HCT116 (cell line): ENCODE measurements around the gene KCND3.

Source experiments
- CEBPB ChIP-seq: IDR thresholded peaks from 2 replicates; pipeline ENCODE4 v1.6.1; 2012; ENCODE audit warnings: low read depth
- CTCF ChIP-seq, 3 experiments: fragments of 200-600 bp in 1 of 3; sonication (generic) in 1 of 3; IDR thresholded peaks in 2 of 3; conservative IDR thresholded peaks in 1 of 3; 2 replicates each; pipeline ENCODE4 v1.5.1; 2012 to 2017; ENCODE audit warnings: low read depth in 2 of 3, low read length in 2 of 3, antibody characterized with exemption in 1 of 3, borderline replicate concordance in 1 of 3, control low read depth in 1 of 3, mild to moderate bottlenecking in 1 of 3, mixed read lengths in 1 of 3, mixed run types in 1 of 3, moderate library complexity in 1 of 3; ENCODE audit not compliant: insufficient read depth in 1 of 3
- EGR1 ChIP-seq: IDR thresholded peaks from 2 replicates; pipeline ENCODE4 v1.6.1; 2012; ENCODE audit warnings: low read depth
- EZH2 ChIP-seq: fragments of 200-600 bp; sonication (generic); IDR thresholded peaks from 2 replicates; pipeline ENCODE4 v1.6.1; 2017; ENCODE audit warnings: antibody characterized with exemption, mixed run types
- POLR2A ChIP-seq: IDR thresholded peaks from 2 replicates; pipeline ENCODE4 v1.7.0; 2011; ENCODE audit warnings: borderline replicate concordance; ENCODE audit not compliant: insufficient read depth, insufficient read length; ENCODE audit errors: extremely low read depth
- POLR2AphosphoS5 ChIP-seq: IDR thresholded peaks from 2 replicates; pipeline ENCODE4 v1.6.1; 2011; ENCODE audit warnings: mild to moderate bottlenecking, low read depth, low read length, moderate library complexity
- RAD21 ChIP-seq: IDR thresholded peaks from 2 replicates; pipeline ENCODE4 v1.6.1; 2012; ENCODE audit warnings: low read depth, mild to moderate bottlenecking
- REST ChIP-seq: IDR thresholded peaks from 2 replicates; pipeline ENCODE4 v1.6.1; 2012; ENCODE audit warnings: low read depth
- SRF ChIP-seq: IDR thresholded peaks from 2 replicates; pipeline ENCODE4 v1.6.1; 2012; ENCODE audit warnings: low read depth
- TCF7L2 ChIP-seq: IDR thresholded peaks from 2 replicates; pipeline ENCODE4 v1.7.0; 2011; ENCODE audit warnings: borderline replicate concordance, inconsistent platforms; ENCODE audit not compliant: insufficient read depth, insufficient read length; ENCODE audit errors: extremely low read depth
- ZNF274 ChIP-seq: fragments of 200-500 bp; sonication (Bioruptor generic); IDR thresholded peaks from 2 replicates; pipeline ENCODE4 v1.6.1; 2014; ENCODE audit warnings: mild to moderate bottlenecking, low read depth, low read length, inconsistent platforms

- TF ChIP-seq CTCF (IDR thresholded peaks at IDR 0.05 in 2 of 3, conservative IDR thresholded peaks at IDR 0.05 in 1 of 3; ENCODE audit: borderline replicate concordance in 1 of 3, insufficient read depth in 1 of 3, low read depth in 2 of 3, low read length in 2 of 3): no peak
- TF ChIP-seq CEBPB: no peak
- no peak for TF ChIP-seq EGR1
- no peak for TF ChIP-seq SRF
- TF ChIP-seq REST: no peak
- TF ChIP-seq POLR2A: no peak
- TF ChIP-seq TCF7L2: no peak
- TF ChIP-seq RAD21: no peak
- TF ChIP-seq ZNF274: no peak
- no peak for TF ChIP-seq EZH2
- TF ChIP-seq POLR2AphosphoS5: no peak
Observed at GRCh38 chr1:111967067-111967690, 22.3 kb downstream of the KCND3 start.
